CD14-positive monocyte (primary cell): ENCODE measurements around the gene WDFY4. TPM values are rescaled to one million over a fixed set of nuclear protein-coding genes. Genes with fewer than 3 reads are reported as not detected.

Experiments used
- DNase-seq, 3 donors: peaks; one replicate each; pipeline ENCODE4 v3.0.0-alpha.2; 2011 to 2022
- H2AFZ ChIP-seq: 2 replicates; pipeline ENCODE4 v1.6.0; 2012; ENCODE audit warnings: mild to moderate bottlenecking, low read depth, low read length, inconsistent platforms; ENCODE audit not compliant: insufficient read depth, poor library complexity, severe bottlenecking
- H3K27ac ChIP-seq, 2 donors: 1 replicate in 1 of 2; 2 replicates in 1 of 2; pipeline ENCODE4 v1.5.1; 2012 to 2013; ENCODE audit warnings: low read length in 2 of 2, control low read depth in 1 of 2, inconsistent platforms in 1 of 2, low read depth in 1 of 2, mild to moderate bottlenecking in 1 of 2
- H3K27me3 ChIP-seq, 2 donors: one replicate each; pipeline versions ENCODE4 v1.6.0 to v1.6.1; 2011 to 2013; ENCODE audit warnings: low read length in 2 of 2; ENCODE audit not compliant: control insufficient read depth in 2 of 2, insufficient read depth in 2 of 2
- H3K36me3 ChIP-seq, 2 donors: replicated peaks in 1 of 2; 1 replicate in 1 of 2; 2 replicates in 1 of 2; pipeline versions ENCODE4 v1.5.1 to v1.6.1; 2012 to 2013; ENCODE audit warnings: low read length in 2 of 2, control low read depth in 1 of 2, inconsistent platforms in 1 of 2, mild to moderate bottlenecking in 1 of 2; ENCODE audit not compliant: insufficient read depth in 2 of 2, control insufficient read depth in 1 of 2
- H3K4me1 ChIP-seq, 2 donors: 1 replicate in 1 of 2; 2 replicates in 1 of 2; pipeline versions ENCODE4 v1.5.1 to v1.6.1; 2012 to 2013; ENCODE audit warnings: low read length in 2 of 2, control low read depth in 1 of 2, inconsistent platforms in 1 of 2, mild to moderate bottlenecking in 1 of 2, moderate library complexity in 1 of 2; ENCODE audit not compliant: insufficient read depth in 2 of 2, control insufficient read depth in 1 of 2
- H3K4me2 ChIP-seq: replicated peaks from 2 replicates; pipeline ENCODE3; 2012; ENCODE audit warnings: low read length, moderate library complexity, mild to moderate bottlenecking; ENCODE audit not compliant: poor library complexity, severe bottlenecking; ENCODE audit errors: extremely low read depth
- H3K4me3 ChIP-seq, 3 experiments: fragments of 200-600 bp in 1 of 3; sonication (generic) in 1 of 3; replicated peaks in 1 of 3; 1 replicate in 2 of 3; 2 replicates in 1 of 3; pipeline ENCODE4 v1.5.1; 2011 to 2013; ENCODE audit warnings: low read length in 3 of 3, mild to moderate bottlenecking in 3 of 3, control low read depth in 2 of 3, low read depth in 2 of 3, inconsistent platforms in 1 of 3, moderate library complexity in 1 of 3
- H3K79me2 ChIP-seq: 2 replicates; pipeline ENCODE4 v1.6.0; 2012; ENCODE audit warnings: mild to moderate bottlenecking, control low read depth, inconsistent platforms, low read length, moderate library complexity; ENCODE audit not compliant: insufficient read depth
- H3K9ac ChIP-seq: 2 replicates; pipeline ENCODE4 v1.6.0; 2017; ENCODE audit warnings: low read length, mild to moderate bottlenecking; ENCODE audit not compliant: insufficient read depth, poor library complexity, severe bottlenecking
- H3K9me3 ChIP-seq, 2 donors: replicated peaks in 1 of 2; 1 replicate in 1 of 2; 2 replicates in 1 of 2; pipeline versions ENCODE4 v1.5.1 to v1.6.1; 2012 to 2013; ENCODE audit warnings: low read length in 2 of 2, control low read depth in 1 of 2; ENCODE audit not compliant: control insufficient read depth in 1 of 2, insufficient read depth in 1 of 2
- H4K20me1 ChIP-seq: 2 replicates; pipeline ENCODE4 v1.6.0; 2012; ENCODE audit warnings: mild to moderate bottlenecking, low read length, control low read depth, moderate library complexity; ENCODE audit not compliant: insufficient read depth
- H3K27ac Mint-ChIP-seq, 7 donors: one replicate each; pipeline ENCODE4 v1.8.0; 2020; ENCODE audit warnings: mild to moderate bottlenecking in 7 of 7, mixed read lengths in 7 of 7, moderate library complexity in 6 of 7, inconsistent platforms in 2 of 7
- H3K27me3 Mint-ChIP-seq, 3 donors: one replicate each; pipeline ENCODE4 v1.8.0; 2021 to 2022; ENCODE audit warnings: low read depth in 3 of 3, mild to moderate bottlenecking in 3 of 3, mixed read lengths in 3 of 3, moderate library complexity in 3 of 3, inconsistent platforms in 1 of 3
- H3K36me3 Mint-ChIP-seq, 2 donors: one replicate each; pipeline ENCODE4 v1.8.0; 2020; ENCODE audit warnings: mixed read lengths in 2 of 2, inconsistent platforms in 1 of 2, mild to moderate bottlenecking in 1 of 2
- H3K4me1 Mint-ChIP-seq: one replicate; pipeline ENCODE4 v1.8.0; 2020; ENCODE audit warnings: mild to moderate bottlenecking, mixed read lengths
- H3K4me3 Mint-ChIP-seq, 2 donors: one replicate each; pipeline ENCODE4 v1.8.0; 2020; ENCODE audit warnings: mild to moderate bottlenecking in 2 of 2, mixed read lengths in 2 of 2, moderate library complexity in 1 of 2
- H3K9me3 Mint-ChIP-seq, 7 donors: one replicate each; pipeline ENCODE4 v1.8.0; 2020 to 2022; ENCODE audit warnings: mixed read lengths in 7 of 7, mild to moderate bottlenecking in 6 of 7, moderate library complexity in 6 of 7, inconsistent platforms in 2 of 7
- CTCF ChIP-seq: fragments of 200-600 bp; IDR thresholded peaks from one replicate; pipeline ENCODE4 v1.8.0; 2022; ENCODE audit warnings: antibody characterized with exemption, mild to moderate bottlenecking
- WGBS: methylation state at CpG from one replicate; pipeline ENCODE4 v1.1.5; 2013; ENCODE audit warnings: missing lambda C conversion rate; ENCODE audit not compliant: insufficient coverage; 5-methylcytosine and 5-hydroxymethylcytosine counted together
- intact Hi-C, 2 donors: fragments of 100-400 bp; cut with micrococcal nuclease; formaldehyde crosslinking; loops; one replicate each; pipeline versions ENCODE4 v1.15.0 to v1.15.1; 2023
- polyA plus RNA-seq, 3 donors: library from polyadenylated mRNA; depleted of rRNA in 1 of 3; unstranded in 2 of 3; stranded (reverse) in 1 of 3; fragments of 300-500 nt in 2 of 3; fragments of >200 nt in 1 of 3; fragmentation: Illumina TruSeq in 2 of 3; gene quantifications; 1 replicate in 2 of 3; 2 replicates in 1 of 3; pipeline ENCODE4 v1.2.3, GENCODE V29; 2012 to 2021

The WDFY4 gene
- polyA plus RNA-seq, 3 donors: 7.5 to 36.1 (median 9.8) TPM

DNA sequence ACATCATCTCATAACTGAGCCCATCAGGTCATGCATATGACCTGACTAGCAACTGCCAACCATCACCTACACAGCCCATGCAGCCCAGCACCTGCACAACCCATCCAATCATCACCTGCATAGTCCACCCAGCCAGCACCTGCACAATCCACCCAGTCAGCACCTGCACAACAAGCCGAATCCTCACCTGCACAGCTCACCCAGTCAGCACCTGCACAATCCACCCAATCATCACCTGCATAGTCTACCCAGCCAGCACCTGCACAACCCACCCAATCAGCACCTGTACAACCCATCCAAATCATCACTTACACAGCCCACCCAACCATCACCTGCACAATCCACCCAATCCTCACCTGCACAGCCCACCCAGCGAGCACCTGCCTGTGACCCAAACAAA lies 33.4 kb upstream of the WDFY4 start:
- Mint-ChIP-seq H3K36me3 (no peaks in the 10 kb centered on the region), H3K27me3 (peaks cover 19 to 31% (median 23%) of the 10 kb centered on the region in 3 donors), H3K4me1 (peaks cover 23% of the 10 kb centered on the region), H3K27ac (peak overlapping the region in 3 of 7 donors; percentile 21 to 48 (median 40)), H3K9me3 (peaks cover 0 to 2% (median 0%) of the 10 kb centered on the region in 7 donors), H3K4me3 (peak overlapping the region in 1 of 2 donors; percentile 61)
- Histone ChIP-seq H3K36me3 (no peaks in the 10 kb centered on the region), H3K27ac (no peak overlapping the region), H3K27me3 (peaks cover 0 to 3% of the 10 kb centered on the region in 2 donors), H3K4me2 (no peak overlapping the region), H3K9me3 (no peaks in the 10 kb centered on the region), H3K9ac (no peak overlapping the region), H3K79me2 (no peaks in the 10 kb centered on the region), H2AFZ (no peak overlapping the region), H4K20me1 (no peaks in the 10 kb centered on the region), H3K4me1 (peaks cover 29 to 30% of the 10 kb centered on the region in 2 donors), H3K4me3 (no peak overlapping the region)
- 100% methylated on average over 2 of the region's 2 CpGs for WGBS
- no peak for DNase-seq
- TF ChIP-seq CTCF: no peak
- intact Hi-C loops: loop anchor here (10.0 kb wide), 2 partner anchors 46 to 286 kb away; partner anchors contain the start of gene ARHGAP22 (in 1 of the 2)

GRCh38 chr10:48651839-48652238 lies 32.8 kb upstream of the WDFY4 start:
- TF ChIP-seq CTCF: no peak
- H3K27ac Mint-ChIP-seq: no peak overlapping the region
- no peak overlapping the region for H3K4me2 ChIP-seq

More at GRCh38 chr10:48651839-48652238, 32.8 kb upstream of the WDFY4 start:
- Histone ChIP-seq H3K36me3 (no peaks in the 10 kb centered on the region), H3K27me3 (peaks cover 0 to 3% of the 10 kb centered on the region in 2 donors), H3K27ac (no peak overlapping the region), H4K20me1 (no peaks in the 10 kb centered on the region), H3K4me3 (no peak overlapping the region), H3K9ac (no peak overlapping the region), H3K79me2 (no peaks in the 10 kb centered on the region), H3K4me1 (peaks cover 34 to 35% of the 10 kb centered on the region in 2 donors), H2AFZ (no peak overlapping the region), H3K9me3 (no peaks in the 10 kb centered on the region)
- H3K36me3 Mint-ChIP-seq: no peaks in the 10 kb centered on the region
- peaks cover 0 to 2% (median 0%) of the 10 kb centered on the region in 7 donors for H3K9me3 Mint-ChIP-seq
- WGBS: 47% methylated on average over 4 of the region's 4 CpGs
- peaks cover 19 to 34% (median 25%) of the 10 kb centered on the region in 3 donors for H3K27me3 Mint-ChIP-seq
- peak in 1 of 3 donors; percentile 3 for DNase-seq
- intact Hi-C loops: loop anchor here (10.0 kb wide), 2 partner anchors 47 to 287 kb away; partner anchors contain the start of gene ARHGAP22 (in 1 of the 2)
- peaks cover 28% of the 10 kb centered on the region for H3K4me1 Mint-ChIP-seq
- H3K4me3 Mint-ChIP-seq: peak overlapping the region in 1 of 2 donors; percentile 61
